GM10847 (cell line): ENCODE measurements around the gene TYW1.

Source experiments
- POLR2A ChIP-seq: IDR thresholded peaks from 2 replicates; pipeline ENCODE4 v1.6.1; 2011; ENCODE audit not compliant: insufficient read length; ENCODE audit errors: extremely low read depth

Gene TYW1

GRCh38 chr7:66996444-66997191 is at the start of gene TYW1:
TSS of gene TYW1 (plus strand) at chr7:66996833. CDS start at chr7:66996979, 146 bp downstream.
- peak; percentile 88 for TF ChIP-seq POLR2A

GRCh38 chr7:66948480-66949109 is 48.0 kb upstream of the TYW1 start:
- no peak for TF ChIP-seq POLR2A

GRCh38 chr7:66950311-66950710 is 46.3 kb upstream of the TYW1 start:
- no peak for TF ChIP-seq POLR2A

- TF ChIP-seq POLR2A = no peak
Observed at GRCh38 chr7:66950763-66951162, 45.9 kb upstream of the TYW1 start.

- no peak for TF ChIP-seq POLR2A
Observed at GRCh38 chr7:66952343-66953043, 44.1 kb upstream of the TYW1 start.

- TF ChIP-seq POLR2A = no peak
Observed at GRCh38 chr7:66953044-66953427, 43.6 kb upstream of the TYW1 start.

GRCh38 chr7:66957595-66958290 is 38.9 kb upstream of the TYW1 start:
- no peak for TF ChIP-seq POLR2A

- no peak for TF ChIP-seq POLR2A
Observed at GRCh38 chr7:66958538-66959350, 37.9 kb upstream of the TYW1 start.

GRCh38 chr7:66960192-66960591 is 36.4 kb upstream of the TYW1 start:
- no peak for TF ChIP-seq POLR2A

- no peak for TF ChIP-seq POLR2A
Observed at GRCh38 chr7:66961096-66961495, 35.5 kb upstream of the TYW1 start.

GRCh38 chr7:66964411-66964810 is 32.2 kb upstream of the TYW1 start:
- TF ChIP-seq POLR2A = no peak

- no peak for TF ChIP-seq POLR2A
Observed at GRCh38 chr7:66967029-66967428, 29.6 kb upstream of the TYW1 start.

GRCh38 chr7:66970310-66970709 is 26.3 kb upstream of the TYW1 start:
- no peak for TF ChIP-seq POLR2A

GRCh38 chr7:66974986-66975590 is 21.5 kb upstream of the TYW1 start:
- TF ChIP-seq POLR2A = no peak
